ENCODE results near the gene FLOT2. TPM values are rescaled to one million over a fixed set of nuclear protein-coding genes. Genes with fewer than 3 reads are reported as not detected.

FLOT2 gene
- polyA plus RNA-seq, 1 donor (not counting 4 experiments of a cell fraction or from before 2014, with no cell fraction given): 67.2 TPM

DNA sequence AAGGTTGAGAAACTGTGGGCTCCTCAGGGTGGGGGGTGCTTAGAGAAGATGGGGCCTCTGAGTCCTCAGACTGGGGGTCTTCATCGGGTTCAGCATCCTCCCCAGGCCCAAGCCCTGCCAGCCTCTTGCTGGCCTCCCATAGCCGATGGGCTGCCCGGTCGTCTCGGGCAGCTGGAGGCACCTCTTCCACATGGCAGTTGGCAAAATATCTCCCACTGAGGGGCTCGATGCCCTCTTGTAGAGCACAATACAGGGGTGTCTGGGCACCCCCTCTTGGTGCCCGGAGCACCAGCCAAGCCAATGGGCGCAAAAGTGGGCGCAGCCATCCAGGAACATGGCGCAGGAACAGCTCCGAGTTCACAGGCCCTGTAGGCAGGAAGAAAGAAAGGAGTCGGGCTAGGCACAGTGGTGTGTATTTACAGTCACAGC, 1.0 kb upstream of the FLOT2 start:
- H3K4me3 ChIP-seq (ENCODE audit: control insufficient read depth in 2 of 3, extremely low read depth in 1 of 3, insufficient read depth in 2 of 3, low read depth in 1 of 3, low read length in 3 of 3): no peak overlapping the region
- no peak overlapping the region for H3K4me2 ChIP-seq (ENCODE audit: control insufficient read depth, extremely low read depth, insufficient read depth, low read depth, low read length)
- no peak overlapping the region for H3K27ac ChIP-seq (ENCODE audit: control insufficient read depth, insufficient read depth, low read length)
- dilution Hi-C loops (cut with MboI; ENCODE audit: extremely low pct_ligation_motif_present, low sequenced_read_pairs): no loop called here
- DNase-seq (ENCODE audit: low read depth, low spot score): no peak
- H3K36me3 ChIP-seq (ENCODE audit: control insufficient read depth in 2 of 2, extremely low read depth in 1 of 2, insufficient read depth in 2 of 2, low read length in 2 of 2): peaks cover 0 to 3% of the 10 kb centered on the region in 2 experiments
- H3K9me3 ChIP-seq (ENCODE audit: control insufficient read depth, low read depth, low read length): no peaks in the 10 kb centered on the region
- no peaks in the 10 kb centered on the region for H3K27me3 ChIP-seq (ENCODE audit: control insufficient read depth, extremely low read depth, insufficient read depth, low read length)
- H3K9ac ChIP-seq (ENCODE audit: control insufficient read depth, extremely low read depth, insufficient read depth, low read length): no peak overlapping the region
- peaks cover 3% of the 10 kb centered on the region for H3K9me1 ChIP-seq (ENCODE audit: control insufficient read depth, extremely low read depth, insufficient read depth, low read length)
- no peak overlapping the region for H2AFZ ChIP-seq (ENCODE audit: control insufficient read depth, low read length)
- peaks cover 33% of the 10 kb centered on the region for H3K4me1 ChIP-seq (ENCODE audit: control insufficient read depth, extremely low read depth, insufficient read depth, low read length)
- peaks cover 13% of the 10 kb centered on the region for H3K79me2 ChIP-seq (ENCODE audit: control insufficient read depth, insufficient read depth, low read length)
- no peak for FAIRE-seq
- no peaks in the 10 kb centered on the region for H4K20me1 ChIP-seq (ENCODE audit: control insufficient read depth, extremely low read depth, insufficient read depth, low read length)
- no peak for TF ChIP-seq EZH2 (IDR thresholded peaks at IDR 0.05; ENCODE audit: low read length)
- TF ChIP-seq, protein P1, sequence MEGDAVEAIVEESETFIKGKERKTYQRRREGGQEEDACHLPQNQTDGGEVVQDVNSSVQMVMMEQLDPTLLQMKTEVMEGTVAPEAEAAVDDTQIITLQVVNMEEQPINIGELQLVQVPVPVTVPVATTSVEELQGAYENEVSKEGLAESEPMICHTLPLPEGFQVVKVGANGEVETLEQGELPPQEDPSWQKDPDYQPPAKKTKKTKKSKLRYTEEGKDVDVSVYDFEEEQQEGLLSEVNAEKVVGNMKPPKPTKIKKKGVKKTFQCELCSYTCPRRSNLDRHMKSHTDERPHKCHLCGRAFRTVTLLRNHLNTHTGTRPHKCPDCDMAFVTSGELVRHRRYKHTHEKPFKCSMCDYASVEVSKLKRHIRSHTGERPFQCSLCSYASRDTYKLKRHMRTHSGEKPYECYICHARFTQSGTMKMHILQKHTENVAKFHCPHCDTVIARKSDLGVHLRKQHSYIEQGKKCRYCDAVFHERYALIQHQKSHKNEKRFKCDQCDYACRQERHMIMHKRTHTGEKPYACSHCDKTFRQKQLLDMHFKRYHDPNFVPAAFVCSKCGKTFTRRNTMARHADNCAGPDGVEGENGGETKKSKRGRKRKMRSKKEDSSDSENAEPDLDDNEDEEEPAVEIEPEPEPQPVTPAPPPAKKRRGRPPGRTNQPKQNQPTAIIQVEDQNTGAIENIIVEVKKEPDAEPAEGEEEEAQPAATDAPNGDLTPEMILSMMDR (optimal IDR thresholded peaks at IDR 0.05 in 1 of 3, IDR thresholded peaks at IDR 0.05 in 1 of 3, conservative IDR thresholded peaks at IDR 0.05 in 1 of 3; ENCODE audit: extremely low read depth in 1 of 3, insufficient read depth in 2 of 3, low read length in 3 of 3): no peak

DNA sequence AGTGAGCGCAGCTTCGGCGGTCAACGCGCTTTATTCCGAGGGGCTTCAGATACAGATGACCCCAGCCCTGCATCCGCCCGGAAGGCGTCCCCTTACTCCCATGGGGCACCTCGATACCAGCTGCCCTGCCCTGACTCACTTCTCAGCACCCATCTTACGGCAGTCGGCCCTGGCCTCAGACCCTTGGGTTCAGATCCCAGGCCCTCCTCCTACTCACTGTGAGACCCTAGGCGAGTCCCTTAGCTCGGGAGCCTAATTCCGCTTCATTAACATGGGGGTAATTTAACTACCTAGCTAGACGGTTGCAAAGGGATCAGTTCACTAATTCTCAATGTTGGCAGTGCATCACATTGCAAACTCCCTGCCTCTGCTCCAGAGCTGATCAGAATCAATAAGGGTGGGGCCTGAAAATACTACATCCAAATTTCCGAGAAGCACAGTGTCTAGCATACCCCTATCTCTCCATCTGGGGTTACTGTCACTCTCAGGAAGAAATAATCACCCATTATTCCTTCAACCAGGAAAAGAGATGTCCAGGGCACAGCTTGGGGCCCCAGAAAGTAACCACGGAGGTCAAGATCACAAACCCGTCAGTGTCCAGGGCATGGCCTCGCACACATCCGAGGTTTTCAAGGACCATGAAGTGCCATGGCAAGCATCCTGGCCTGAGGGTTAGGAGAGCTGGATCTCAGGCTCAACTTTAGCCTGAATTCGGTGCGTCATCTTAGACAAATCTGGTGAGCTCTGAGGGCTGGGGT, 415 bp upstream of the FLOT2 start:
- peak overlapping the region; percentile 78 for H3K27ac ChIP-seq (ENCODE audit: control insufficient read depth, insufficient read depth, low read length)
- FAIRE-seq: no peak

More for the DNA sequence above, 415 bp upstream of the FLOT2 start:
- H3K27me3 ChIP-seq (ENCODE audit: control insufficient read depth, extremely low read depth, insufficient read depth, low read length): no peaks in the 10 kb centered on the region
- no peak for DNase-seq (ENCODE audit: low read depth, low spot score)
- peaks cover 33% of the 10 kb centered on the region for H3K4me1 ChIP-seq (ENCODE audit: control insufficient read depth, extremely low read depth, insufficient read depth, low read length)
- peak overlapping the region; percentile 99 for H3K4me2 ChIP-seq (ENCODE audit: control insufficient read depth, extremely low read depth, insufficient read depth, low read depth, low read length)
- H3K4me3 ChIP-seq (ENCODE audit: control insufficient read depth in 2 of 3, extremely low read depth in 1 of 3, insufficient read depth in 2 of 3, low read depth in 1 of 3, low read length in 3 of 3): peak overlapping the region; percentile 68 to 92 (median 75)
- H3K79me2 ChIP-seq (ENCODE audit: control insufficient read depth, insufficient read depth, low read length): peaks cover 14% of the 10 kb centered on the region
- peak overlapping the region; percentile 83 for H3K9ac ChIP-seq (ENCODE audit: control insufficient read depth, extremely low read depth, insufficient read depth, low read length)
- H3K9me1 ChIP-seq (ENCODE audit: control insufficient read depth, extremely low read depth, insufficient read depth, low read length): peaks cover 3% of the 10 kb centered on the region
- peaks cover under 1 to 5% of the 10 kb centered on the region in 2 experiments for H3K36me3 ChIP-seq (ENCODE audit: control insufficient read depth in 2 of 2, extremely low read depth in 1 of 2, insufficient read depth in 2 of 2, low read length in 2 of 2)
- no peaks in the 10 kb centered on the region for H3K9me3 ChIP-seq (ENCODE audit: control insufficient read depth, low read depth, low read length)
- dilution Hi-C loops (cut with MboI; ENCODE audit: extremely low pct_ligation_motif_present, low sequenced_read_pairs): no loop called here
- H4K20me1 ChIP-seq (ENCODE audit: control insufficient read depth, extremely low read depth, insufficient read depth, low read length): no peaks in the 10 kb centered on the region
- peak overlapping the region; percentile 82 for H2AFZ ChIP-seq (ENCODE audit: control insufficient read depth, low read length)
- TF ChIP-seq EZH2 (IDR thresholded peaks at IDR 0.05; ENCODE audit: low read length): no peak
- TF ChIP-seq, protein P1 (optimal IDR thresholded peaks at IDR 0.05 in 1 of 3, IDR thresholded peaks at IDR 0.05 in 1 of 3, conservative IDR thresholded peaks at IDR 0.05 in 1 of 3; ENCODE audit: extremely low read depth in 1 of 3, insufficient read depth in 2 of 3, low read length in 3 of 3): no peak

Data from keratinocyte (primary cell).